ENCODE measurements around the gene RABGAP1L.

- TF ChIP-seq POLR2A (IDR thresholded peaks at IDR 0.05; ENCODE audit: low read length) (no peak), GATA1 (IDR thresholded peaks at IDR 0.05; ENCODE audit: low read depth, low read length) (no peak)
Observed at GRCh38 chr1:174682419-174683008, 523.2 kb downstream of the RABGAP1L start.

All from erythroblast (primary cell).